ENCODE results near the gene VPS72.
"Not testable (repeated sequence)": the region's sequence is repeated elsewhere in the genome, so short reads cannot be mapped to it uniquely, and the experiment has no call there.

VPS72 gene

GRCh38 chr1:151197863-151198253 lies 7.9 kb upstream of the VPS72 start:
- in situ Hi-C loops (cut with MboI; ENCODE audit: low sequenced_read_pairs, unreplicated experiment): no loop called here
- TF ChIP-seq CTCF (IDR thresholded peaks at IDR 0.05; ENCODE audit: borderline replicate concordance, control extremely low read depth, extremely low read depth, insufficient read depth, missing control alignments): no peak
- DNase-seq (ENCODE audit: low spot score): no peak

GRCh38 chr1:151196292-151196800 lies 6.3 kb upstream of the VPS72 start:
- DNase-seq (ENCODE audit: low spot score): peak; percentile 66
- peak; percentile 39 for TF ChIP-seq CTCF (IDR thresholded peaks at IDR 0.05; ENCODE audit: borderline replicate concordance, control extremely low read depth, extremely low read depth, insufficient read depth, missing control alignments)
- in situ Hi-C loops (cut with MboI; ENCODE audit: low sequenced_read_pairs, unreplicated experiment): no loop called here

GRCh38 chr1:151194894-151195594 lies 5.0 kb upstream of the VPS72 start:
- DNase-seq (ENCODE audit: low spot score); in situ Hi-C loops (cut with MboI; ENCODE audit: low sequenced_read_pairs, unreplicated experiment): not testable (repeated sequence)

- TF ChIP-seq CTCF (IDR thresholded peaks at IDR 0.05; ENCODE audit: borderline replicate concordance, control extremely low read depth, extremely low read depth, insufficient read depth, missing control alignments): no peak
Observed at GRCh38 chr1:151193856-151194255, 3.9 kb upstream of the VPS72 start.

GRCh38 chr1:151193304-151193703 lies 3.3 kb upstream of the VPS72 start:
- in situ Hi-C loops (cut with MboI; ENCODE audit: low sequenced_read_pairs, unreplicated experiment): no loop called here
- no peak for TF ChIP-seq CTCF (IDR thresholded peaks at IDR 0.05; ENCODE audit: borderline replicate concordance, control extremely low read depth, extremely low read depth, insufficient read depth, missing control alignments)
- DNase-seq (ENCODE audit: low spot score): no peak

More at GRCh38 chr1:151193856-151194255, 3.9 kb upstream of the VPS72 start:
- in situ Hi-C loops (cut with MboI; ENCODE audit: low sequenced_read_pairs, unreplicated experiment): no loop called here
- no peak for DNase-seq (ENCODE audit: low spot score)

GRCh38 chr1:151192047-151192446 lies 2.0 kb upstream of the VPS72 start:
- no peak for TF ChIP-seq CTCF (IDR thresholded peaks at IDR 0.05; ENCODE audit: borderline replicate concordance, control extremely low read depth, extremely low read depth, insufficient read depth, missing control alignments)
- DNase-seq (ENCODE audit: low spot score): no peak
- in situ Hi-C loops (cut with MboI; ENCODE audit: low sequenced_read_pairs, unreplicated experiment): no loop called here

GRCh38 chr1:151188667-151189066 lies 1.3 kb downstream of the VPS72 start:
- in situ Hi-C loops (cut with MboI; ENCODE audit: low sequenced_read_pairs, unreplicated experiment): not testable (repeated sequence)

More at GRCh38 chr1:151188667-151189066, 1.3 kb downstream of the VPS72 start:
- DNase-seq (ENCODE audit: low spot score): not testable (repeated sequence)
